ENCODE data around the gene NDOR1.

NDOR1 gene

GRCh38 chr9:137171149-137171900 lies 34.2 kb upstream of the NDOR1 start:
- Mint-ChIP-seq H3K4me3 (no peak overlapping the region), H3K27ac (no peak overlapping the region), H3K9me3 (no peaks in the 10 kb centered on the region), H3K27me3 (ENCODE audit: low read depth) (peaks cover 70% of the 10 kb centered on the region), H3K4me1 (no peaks in the 10 kb centered on the region), H3K36me3 (ENCODE audit: low read depth) (no peaks in the 10 kb centered on the region)
- TF ChIP-seq CTCF (IDR thresholded peaks at IDR 0.05; ENCODE audit: unreplicated experiment in 3 of 3) = no peak

GRCh38 chr9:137172901-137173795 lies 32.4 kb upstream of the NDOR1 start:
- Mint-ChIP-seq H3K4me3 (no peak overlapping the region), H3K27me3 (ENCODE audit: low read depth) (peaks cover 59% of the 10 kb centered on the region), H3K27ac (no peak overlapping the region), H3K4me1 (no peaks in the 10 kb centered on the region), H3K36me3 (ENCODE audit: low read depth) (peaks cover 10% of the 10 kb centered on the region), H3K9me3 (no peaks in the 10 kb centered on the region)
- TF ChIP-seq CTCF (IDR thresholded peaks at IDR 0.05; ENCODE audit: unreplicated experiment in 3 of 3) = no peak

DNA sequence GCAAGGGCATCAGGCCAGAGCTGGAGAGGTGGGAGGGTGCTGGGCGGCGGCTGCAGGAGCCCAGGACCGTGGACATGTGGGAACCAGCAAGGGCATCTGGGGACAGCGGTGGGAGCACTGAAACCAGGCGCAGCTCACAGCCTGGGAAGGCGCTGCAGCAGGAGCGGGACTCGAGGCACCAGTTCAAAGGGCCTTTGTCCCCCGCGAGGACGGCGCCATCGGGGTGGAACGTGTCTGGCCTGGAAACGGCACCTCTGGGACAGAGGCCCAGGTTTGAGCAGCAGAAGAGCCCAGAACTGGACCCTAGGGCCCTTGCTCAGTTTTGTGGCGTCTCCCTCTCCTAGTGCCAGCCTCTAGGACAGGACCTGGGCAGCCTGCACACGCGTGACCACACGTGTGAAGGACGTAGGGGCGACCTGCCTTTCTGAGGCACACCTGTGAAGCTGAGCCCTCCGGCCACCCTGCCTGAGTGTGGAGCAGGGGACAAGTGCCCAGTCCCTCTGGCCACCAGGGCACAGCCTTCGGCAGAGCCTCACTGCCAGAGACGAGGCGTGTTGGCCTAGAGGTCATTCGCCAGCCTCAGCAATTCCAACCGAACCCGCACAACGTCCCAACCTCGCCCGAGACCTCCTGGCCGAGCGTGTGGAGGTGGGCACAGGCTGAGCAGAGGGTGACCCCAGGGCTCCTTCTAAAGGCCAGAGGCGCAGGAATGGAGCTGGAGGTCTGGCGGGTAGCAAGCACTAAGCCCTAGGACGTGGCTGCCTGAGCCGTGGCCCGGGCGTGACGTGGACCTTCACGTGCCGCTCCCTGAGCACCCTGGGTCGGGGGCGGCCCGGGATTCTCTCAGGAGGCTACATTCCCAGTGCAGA lies 31.5 kb upstream of the NDOR1 start:
- TF ChIP-seq CTCF (IDR thresholded peaks at IDR 0.05; ENCODE audit: unreplicated experiment in 3 of 3) = no peak
- no peak overlapping the region for H3K27ac Mint-ChIP-seq
- peaks cover 52% of the 10 kb centered on the region for H3K27me3 Mint-ChIP-seq (ENCODE audit: low read depth)
- H3K4me3 Mint-ChIP-seq = no peak overlapping the region
- peaks cover 10% of the 10 kb centered on the region for H3K36me3 Mint-ChIP-seq (ENCODE audit: low read depth)
- H3K4me1 Mint-ChIP-seq = no peaks in the 10 kb centered on the region
- no peaks in the 10 kb centered on the region for H3K9me3 Mint-ChIP-seq

DNA sequence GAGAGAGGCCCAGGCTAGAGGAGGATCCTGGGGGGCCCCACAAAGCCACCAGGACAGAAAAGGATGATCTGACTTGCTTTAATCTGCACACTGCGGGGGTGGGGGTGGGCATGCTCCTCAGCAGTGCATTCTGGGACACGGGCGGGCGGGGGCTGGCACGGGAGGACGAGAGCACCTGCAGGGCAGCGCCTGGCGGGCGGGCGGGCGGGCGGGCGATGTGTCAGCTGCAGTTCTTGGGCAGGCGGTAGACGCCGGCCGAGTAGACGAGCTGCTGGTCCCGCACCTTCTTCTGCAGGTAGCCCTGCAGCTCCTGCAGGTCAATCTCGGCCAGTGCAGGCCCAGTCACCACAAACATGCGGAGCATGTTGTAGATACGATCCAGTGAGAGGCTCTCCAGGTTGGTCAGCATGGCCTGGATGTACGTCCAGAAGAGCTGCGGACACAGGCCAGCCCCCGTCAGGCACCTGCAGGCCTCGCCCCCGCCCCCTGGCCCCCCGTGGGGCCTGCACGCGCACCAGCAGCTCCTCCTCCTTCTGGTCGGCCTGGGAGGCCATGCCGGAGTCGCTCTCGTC lies 30.7 kb upstream of the NDOR1 start:
- Mint-ChIP-seq H3K9me3 (no peaks in the 10 kb centered on the region), H3K27ac (no peak overlapping the region), H3K27me3 (ENCODE audit: low read depth) (peaks cover 50% of the 10 kb centered on the region), H3K4me3 (no peak overlapping the region), H3K36me3 (ENCODE audit: low read depth) (peaks cover 13% of the 10 kb centered on the region), H3K4me1 (no peaks in the 10 kb centered on the region)
- no peak for TF ChIP-seq CTCF (IDR thresholded peaks at IDR 0.05; ENCODE audit: unreplicated experiment in 3 of 3)

DNA sequence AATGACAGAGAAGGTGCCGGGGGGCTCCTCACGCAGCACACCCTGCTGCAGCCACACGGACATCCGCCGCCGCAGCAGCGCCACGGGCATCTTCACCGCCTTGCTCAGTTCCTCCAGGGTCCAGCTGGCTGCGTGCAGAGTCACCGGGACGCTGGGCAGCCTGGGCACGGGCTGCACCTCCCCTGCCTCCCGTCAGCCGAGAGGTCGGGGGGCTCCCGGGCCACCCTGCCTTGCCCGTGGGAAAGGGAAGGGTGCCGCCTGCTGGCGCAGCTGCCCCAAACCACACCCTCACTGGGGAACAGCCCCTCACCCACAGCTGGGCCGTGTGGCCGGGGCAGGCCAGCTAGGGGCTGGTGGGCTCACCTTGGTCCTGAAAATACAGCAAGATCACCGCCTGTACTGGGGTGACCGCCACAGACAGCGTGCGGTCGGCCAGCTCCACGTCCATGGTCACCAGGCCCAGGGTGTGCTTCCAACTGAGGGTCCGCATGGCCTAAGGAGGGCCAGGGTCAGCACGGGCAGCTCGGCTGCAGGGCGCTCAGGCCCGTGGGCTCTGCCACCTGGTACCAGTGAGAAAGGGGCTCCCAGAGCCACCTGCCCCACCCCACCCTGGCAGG lies 30.0 kb upstream of the NDOR1 start:
- H3K27me3 Mint-ChIP-seq (ENCODE audit: low read depth) = peaks cover 44% of the 10 kb centered on the region
- H3K36me3 Mint-ChIP-seq (ENCODE audit: low read depth) = peaks cover 13% of the 10 kb centered on the region
- TF ChIP-seq CTCF (IDR thresholded peaks at IDR 0.05; ENCODE audit: unreplicated experiment in 3 of 3) = peak in 1 of 3 experiments; percentile 16
- no peaks in the 10 kb centered on the region for H3K4me1 Mint-ChIP-seq
- H3K9me3 Mint-ChIP-seq = no peaks in the 10 kb centered on the region
- H3K4me3 Mint-ChIP-seq = no peak overlapping the region
- H3K27ac Mint-ChIP-seq = no peak overlapping the region
